GM12878 (cell line): ENCODE results near the gene FOXI2. TPM values are rescaled to one million over a fixed set of nuclear protein-coding genes. Genes with fewer than 3 reads are reported as not detected.

Experiments used
- ATAC-seq: fragments of 200-7000 bp; cut with Tn5 transposase; 3 replicates; pipeline ENCODE4 v1.9.1; 2020; ENCODE audit warnings: mild to moderate bottlenecking, moderate library complexity
- BruUV-seq: library from RNA; stranded (reverse); fragments of 400-500 nt; replicated peaks from 2 replicates; lab custom pipeline; 2021; lab: Mats Ljungman, UMichigan
- CTCF ChIA-PET: fragments of 300-600 bp; sonication (Branson Sonifier 250); formaldehyde crosslinking; extraction: SDS; loops from one replicate; lab custom pipeline; 2021; ENCODE audit warnings: inconsistent platforms; lab: Yijun Ruan, JAX
- POLR2A ChIA-PET: fragments of 350-600 bp; formaldehyde crosslinking; extraction: SDS; loops from one replicate; lab custom pipeline; 2021; ENCODE audit warnings: inconsistent platforms; lab: Charles Lee
- RAD21 ChIA-PET: fragments of 300-600 bp; sonication (Branson Sonifier 250); formaldehyde crosslinking; loops from one replicate; lab custom pipeline; 2023; ENCODE audit warnings: antibody characterized with exemption; ENCODE audit not compliant: unreplicated experiment; lab: Charles Lee
- SMC1A ChIA-PET: fragments of 300-600 bp; sonication (Branson Sonifier 250); formaldehyde crosslinking; loops from one replicate; lab custom pipeline; 2023; ENCODE audit not compliant: unreplicated experiment, uncharacterized antibody; lab: Charles Lee
- DNase-seq: peaks from one replicate; pipeline ENCODE4 v3.0.0-alpha.2; 2011; ENCODE audit warnings: low read depth, low spot score
- FAIRE-seq: peaks from 3 replicates; lab custom pipeline; 2011; peaks lifted over from hg19 to GRCh38; lab: Jason Lieb, UNC
- H2AFZ ChIP-seq: 2 replicates; pipeline ENCODE4 v1.6.0; 2011; ENCODE audit warnings: low read depth, low read length, control low read depth; ENCODE audit not compliant: control insufficient read depth
- H3K27ac ChIP-seq: 2 replicates; pipeline ENCODE4 v1.5.1; 2011; ENCODE audit warnings: control low read depth; ENCODE audit not compliant: control insufficient read depth, insufficient read depth
- H3K27me3 ChIP-seq, 2 experiments: replicated peaks in 1 of 2; 2 replicates each; pipeline versions ENCODE4 v1.6.0 to v1.6.1; 2011; ENCODE audit warnings: low read length in 1 of 2; ENCODE audit not compliant: control insufficient read depth in 2 of 2, insufficient read depth in 2 of 2
- H3K36me3 ChIP-seq, 2 experiments: 2 replicates each; pipeline ENCODE4 v1.5.1; 2011; ENCODE audit warnings: low read length in 1 of 2; ENCODE audit not compliant: control insufficient read depth in 2 of 2, insufficient read depth in 2 of 2
- H3K4me1 ChIP-seq: 2 replicates; pipeline ENCODE4 v1.6.1; 2011; ENCODE audit warnings: mild to moderate bottlenecking, low read length, moderate library complexity, mixed read lengths; ENCODE audit not compliant: control insufficient read depth, insufficient read depth
- H3K4me2 ChIP-seq: 2 replicates; pipeline ENCODE4 v1.6.0; 2011; ENCODE audit warnings: control low read depth; ENCODE audit not compliant: control insufficient read depth, insufficient read depth
- H3K4me3 ChIP-seq: fragments of 200-600 bp; sonication (generic); 2 replicates; pipeline ENCODE4 v1.5.1; 2016
- H3K79me2 ChIP-seq: 2 replicates; pipeline ENCODE4 v1.6.0; 2011; ENCODE audit warnings: low read length; ENCODE audit not compliant: control insufficient read depth, insufficient read depth
- H3K9ac ChIP-seq: 2 replicates; pipeline ENCODE4 v1.8.0; 2011; ENCODE audit warnings: low read length, control low read depth, mixed read lengths; ENCODE audit not compliant: control insufficient read depth, insufficient read depth
- H3K9me3 ChIP-seq: replicated peaks from 3 replicates; pipeline ENCODE4 v1.5.1; 2011; ENCODE audit warnings: mild to moderate bottlenecking, low read length; ENCODE audit not compliant: control insufficient read depth, insufficient read depth
- H4K20me1 ChIP-seq: 2 replicates; pipeline ENCODE4 v1.6.0; 2011; ENCODE audit not compliant: control insufficient read depth, insufficient read depth
- CEBPB ChIP-seq, 2 experiments: fragments of 150-350 bp in 1 of 2; IDR thresholded peaks; 2 replicates each; pipeline ENCODE4 v1.6.1; 2012 to 2014; ENCODE audit warnings: low read depth in 2 of 2, low read length in 2 of 2, borderline replicate concordance in 1 of 2, inconsistent platforms in 1 of 2
- HDAC2 ChIP-seq: fragments of 200-600 bp; sonication (generic); IDR thresholded peaks from 2 replicates; pipeline ENCODE4 v1.6.1; 2017
- NFYB ChIP-seq: IDR thresholded peaks from 2 replicates; pipeline ENCODE4 v1.6.1; 2011; ENCODE audit warnings: low read depth, mild to moderate bottlenecking, low read length, improper control_type of control experiment, moderate library complexity; ENCODE audit not compliant: insufficient read depth
- POLR2AphosphoS5 ChIP-seq: IDR thresholded peaks from 2 replicates; pipeline ENCODE4 v1.6.1; 2011; ENCODE audit warnings: mild to moderate bottlenecking, low read length, inconsistent platforms
- RELA ChIP-seq: fragments of 450-650 bp; IDR thresholded peaks from 2 replicates; pipeline ENCODE4 v1.8.0; 2014; ENCODE audit warnings: borderline replicate concordance; ENCODE audit not compliant: partially characterized antibody
- SP1 ChIP-seq: IDR thresholded peaks from one replicate; pipeline ENCODE4 v1.6.1; 2011; ENCODE audit warnings: low read depth, low read length
- WGBS: methylation state at CpG from one replicate; pipeline ENCODE4 v1.1.6; 2016; ENCODE audit warnings: low lambda C conversion rate; ENCODE audit not compliant: insufficient replicate concordance, insufficient coverage; ENCODE audit errors: missing lambda C conversion rate; 5-methylcytosine and 5-hydroxymethylcytosine counted together
- in situ Hi-C: fragments of 300-500 bp; cut with MboI; formaldehyde crosslinking; loops from 9 replicates; pipeline ENCODE4 v1.14.3; 2018; ENCODE audit warnings: mixed read lengths
- intact Hi-C: fragments of 100-400 bp; cut with micrococcal nuclease; formaldehyde crosslinking; loops from one replicate; pipeline ENCODE4 v1.14.2; 2022; ENCODE audit not compliant: unreplicated experiment
- polyA plus RNA-seq, 11 experiments: library from polyadenylated mRNA; depleted of rRNA in 4 of 11; unstranded in 6 of 11; stranded (reverse) in 5 of 11; fragments of >200 nt; fragmentation: Nextera tagmentation in 4 of 11; fragmentation: Illumina TruSeq in 1 of 11; extraction: Ambion mirVana in 4 of 11; extraction: Trizol in 1 of 11; gene quantifications; 1 replicate in 1 of 11; 2 replicates in 10 of 11; pipeline versions ENCODE4 v1.2.1 to v1.2.3, GENCODE V29; 2011 to 2016; ENCODE audit warnings: inconsistent platforms in 2 of 11, missing spikeins in 2 of 11, low read depth in 1 of 11
- total RNA-seq, 4 experiments: library from RNA; depleted of rRNA in 3 of 4; stranded (reverse); fragments of >200 nt in 3 of 4; fragmentation: Illumina TruSeq in 1 of 4; extraction: Trizol in 1 of 4; gene quantifications; 2 replicates each; pipeline versions ENCODE4 v1.2.1 to v1.2.3, GENCODE V29; 2013 to 2021
- TF ChIP-seq, protein P1 (sequence below): fragments of 450-650 bp; IDR thresholded peaks from 2 replicates; pipeline ENCODE4 v1.6.1; 2018; ENCODE audit warnings: borderline replicate concordance, mild to moderate bottlenecking; ENCODE audit not compliant: partially characterized antibody
- TF ChIP-seq, protein P2 (sequence below): fragments of 450-650 bp; IDR thresholded peaks from 2 replicates; pipeline ENCODE4 v1.6.1; 2017; ENCODE audit warnings: mild to moderate bottlenecking, low read depth, inconsistent platforms; ENCODE audit not compliant: poor library complexity, severe bottlenecking

The FOXI2 gene
- total and polyA plus RNA-seq, 10 of the 15 experiments (the other 5 are each of a cell fraction or from before 2014, with no cell fraction given), result not detected

DNA sequence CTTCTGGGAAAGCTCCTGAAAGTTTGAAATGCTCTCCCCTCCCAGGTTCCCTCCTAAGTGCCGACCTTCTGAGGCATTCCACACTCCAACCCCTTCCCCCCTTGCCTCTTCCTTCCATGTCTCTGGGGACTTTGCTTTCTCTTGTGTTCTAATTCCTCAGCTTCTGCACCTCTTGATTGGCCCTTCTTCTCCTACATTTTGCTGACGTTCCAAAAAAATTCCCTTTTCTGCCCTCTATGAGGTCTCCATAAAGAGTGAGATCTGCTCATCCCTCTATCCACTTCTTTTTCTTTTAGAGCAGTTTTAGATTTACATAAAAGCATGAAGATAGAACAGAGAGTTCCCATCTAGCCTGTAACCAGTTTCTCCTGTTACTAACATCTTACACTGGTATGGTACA is 22.3 kb downstream of the FOXI2 start (continued):
- TF ChIP-seq CEBPB (IDR thresholded peaks at IDR 0.05; ENCODE audit: borderline replicate concordance in 1 of 2, low read depth in 2 of 2, low read length in 2 of 2) (no peak), NFYB (no peak), RELA (no peak), SP1 (no peak), POLR2AphosphoS5 (no peak)
- TF ChIP-seq, protein P1, sequence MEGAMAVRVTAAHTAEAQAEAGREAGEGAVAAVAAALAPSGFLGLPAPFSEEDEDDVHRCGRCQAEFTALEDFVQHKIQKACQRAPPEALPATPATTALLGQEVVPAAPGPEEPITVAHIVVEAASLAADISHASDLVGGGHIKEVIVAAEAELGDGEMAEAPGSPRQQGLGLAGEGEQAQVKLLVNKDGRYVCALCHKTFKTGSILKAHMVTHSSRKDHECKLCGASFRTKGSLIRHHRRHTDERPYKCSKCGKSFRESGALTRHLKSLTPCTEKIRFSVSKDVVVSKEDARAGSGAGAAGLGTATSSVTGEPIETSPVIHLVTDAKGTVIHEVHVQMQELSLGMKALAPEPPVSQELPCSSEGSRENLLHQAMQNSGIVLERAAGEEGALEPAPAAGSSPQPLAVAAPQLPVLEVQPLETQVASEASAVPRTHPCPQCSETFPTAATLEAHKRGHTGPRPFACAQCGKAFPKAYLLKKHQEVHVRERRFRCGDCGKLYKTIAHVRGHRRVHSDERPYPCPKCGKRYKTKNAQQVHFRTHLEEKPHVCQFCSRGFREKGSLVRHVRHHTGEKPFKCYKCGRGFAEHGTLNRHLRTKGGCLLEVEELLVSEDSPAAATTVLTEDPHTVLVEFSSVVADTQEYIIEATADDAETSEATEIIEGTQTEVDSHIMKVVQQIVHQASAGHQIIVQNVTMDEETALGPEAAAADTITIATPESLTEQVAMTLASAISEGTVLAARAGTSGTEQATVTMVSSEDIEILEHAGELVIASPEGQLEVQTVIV, result no peak
- TF ChIP-seq, all 136 proteins: peak for 0

DNA sequence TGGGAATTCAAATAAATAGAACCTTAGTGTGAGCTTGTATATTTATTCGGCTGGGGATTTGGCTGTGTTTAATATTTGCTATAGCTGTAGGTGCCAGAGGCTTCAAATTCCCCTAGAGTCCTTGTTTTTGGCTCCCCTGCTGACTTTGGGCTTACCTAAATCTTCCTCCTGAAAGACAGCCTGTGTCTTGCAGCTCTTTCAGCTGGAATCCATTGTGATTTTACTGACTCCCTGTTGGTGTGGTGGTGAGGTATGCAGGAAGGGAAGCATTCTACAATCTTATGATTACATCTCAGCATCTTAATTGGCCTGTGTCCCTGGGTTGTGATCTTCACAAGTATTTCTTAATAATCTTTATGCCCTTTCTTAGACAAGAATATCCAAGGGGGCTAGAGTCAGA is 25.9 kb downstream of the FOXI2 start:
- Histone ChIP-seq H4K20me1 (no peaks in the 10 kb centered on the region), H3K4me2 (no peak overlapping the region), H3K9ac (no peak overlapping the region), H3K79me2 (no peaks in the 10 kb centered on the region), H3K4me1 (no peaks in the 10 kb centered on the region), H2AFZ (no peak overlapping the region), H3K27ac (no peak overlapping the region), H3K4me3 (no peak overlapping the region), H3K27me3 (no peaks in the 10 kb centered on the region), H3K36me3 (no peaks in the 10 kb centered on the region), H3K9me3 (no peaks in the 10 kb centered on the region)
- TF ChIP-seq, protein P2, sequence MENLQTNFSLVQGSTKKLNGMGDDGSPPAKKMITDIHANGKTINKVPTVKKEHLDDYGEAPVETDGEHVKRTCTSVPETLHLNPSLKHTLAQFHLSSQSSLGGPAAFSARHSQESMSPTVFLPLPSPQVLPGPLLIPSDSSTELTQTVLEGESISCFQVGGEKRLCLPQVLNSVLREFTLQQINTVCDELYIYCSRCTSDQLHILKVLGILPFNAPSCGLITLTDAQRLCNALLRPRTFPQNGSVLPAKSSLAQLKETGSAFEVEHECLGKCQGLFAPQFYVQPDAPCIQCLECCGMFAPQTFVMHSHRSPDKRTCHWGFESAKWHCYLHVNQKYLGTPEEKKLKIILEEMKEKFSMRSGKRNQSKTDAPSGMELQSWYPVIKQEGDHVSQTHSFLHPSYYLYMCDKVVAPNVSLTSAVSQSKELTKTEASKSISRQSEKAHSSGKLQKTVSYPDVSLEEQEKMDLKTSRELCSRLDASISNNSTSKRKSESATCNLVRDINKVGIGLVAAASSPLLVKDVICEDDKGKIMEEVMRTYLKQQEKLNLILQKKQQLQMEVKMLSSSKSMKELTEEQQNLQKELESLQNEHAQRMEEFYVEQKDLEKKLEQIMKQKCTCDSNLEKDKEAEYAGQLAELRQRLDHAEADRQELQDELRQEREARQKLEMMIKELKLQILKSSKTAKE, result no peak
- no peak for TF ChIP-seq HDAC2
- intact Hi-C loops (no loop called here), in situ Hi-C loops (no loop called here)
- ChIA-PET RAD21 (no interaction called here), CTCF (no interaction called here), SMC1A (no interaction called here), POLR2A (no interaction called here)
- ATAC-seq (no peak), DNase-seq (no peak), FAIRE-seq (no peak)
- BruUV-seq, result no TSS peak
- WGBS, result 0% methylated on average over 1 of the region's 1 CpG
